ENCODE results near the gene PRKCA.

DNA sequence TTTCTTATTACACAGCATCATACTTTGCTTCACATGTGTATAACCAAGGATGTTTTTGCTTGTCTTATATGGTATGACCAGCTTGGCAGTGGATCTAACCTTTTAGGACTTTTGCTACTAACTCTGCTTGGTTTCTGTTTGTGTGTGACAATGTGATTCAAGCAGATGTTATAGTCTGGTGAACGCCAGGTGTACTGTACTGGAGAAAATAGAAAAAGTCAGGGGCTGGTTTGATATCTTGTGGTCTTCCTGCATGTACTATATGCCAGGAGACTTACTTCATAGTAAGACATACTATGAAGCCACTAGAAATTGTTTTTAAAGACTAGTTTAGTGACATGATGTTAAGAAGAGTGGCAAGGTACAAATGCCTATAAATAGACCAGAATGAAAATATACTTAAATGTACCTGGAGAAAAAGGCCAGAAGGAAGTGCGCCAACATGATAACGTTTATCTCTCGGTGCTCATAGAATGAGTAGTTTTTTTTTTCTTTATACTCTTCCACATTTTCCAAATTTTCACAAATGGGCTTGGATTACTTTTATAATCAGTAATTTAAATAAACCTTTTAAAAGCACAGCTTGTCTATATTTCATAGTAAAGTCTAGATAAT is 112.3 kb downstream of the PRKCA start:
- TF ChIP-seq, protein P1, sequence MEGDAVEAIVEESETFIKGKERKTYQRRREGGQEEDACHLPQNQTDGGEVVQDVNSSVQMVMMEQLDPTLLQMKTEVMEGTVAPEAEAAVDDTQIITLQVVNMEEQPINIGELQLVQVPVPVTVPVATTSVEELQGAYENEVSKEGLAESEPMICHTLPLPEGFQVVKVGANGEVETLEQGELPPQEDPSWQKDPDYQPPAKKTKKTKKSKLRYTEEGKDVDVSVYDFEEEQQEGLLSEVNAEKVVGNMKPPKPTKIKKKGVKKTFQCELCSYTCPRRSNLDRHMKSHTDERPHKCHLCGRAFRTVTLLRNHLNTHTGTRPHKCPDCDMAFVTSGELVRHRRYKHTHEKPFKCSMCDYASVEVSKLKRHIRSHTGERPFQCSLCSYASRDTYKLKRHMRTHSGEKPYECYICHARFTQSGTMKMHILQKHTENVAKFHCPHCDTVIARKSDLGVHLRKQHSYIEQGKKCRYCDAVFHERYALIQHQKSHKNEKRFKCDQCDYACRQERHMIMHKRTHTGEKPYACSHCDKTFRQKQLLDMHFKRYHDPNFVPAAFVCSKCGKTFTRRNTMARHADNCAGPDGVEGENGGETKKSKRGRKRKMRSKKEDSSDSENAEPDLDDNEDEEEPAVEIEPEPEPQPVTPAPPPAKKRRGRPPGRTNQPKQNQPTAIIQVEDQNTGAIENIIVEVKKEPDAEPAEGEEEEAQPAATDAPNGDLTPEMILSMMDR (IDR thresholded peaks at IDR 0.05): no peak
- TF ChIP-seq POLR2A (IDR thresholded peaks at IDR 0.05): no peak

Measured in uterus (tissue), 2 donors.